ENCODE measurements around the gene ST6GALNAC1.

The ST6GALNAC1 gene

GRCh38 chr17:76575570-76575969 lies 68.0 kb downstream of the ST6GALNAC1 start:
- H2AFZ ChIP-seq (ENCODE audit: low read depth, low read length, severe bottlenecking): no peak overlapping the region
- H3K4me3 ChIP-seq (ENCODE audit: insufficient read depth, low read length, poor library complexity, severe bottlenecking): no peak overlapping the region
- no peaks in the 10 kb centered on the region for H3K9me3 ChIP-seq (ENCODE audit: insufficient read depth, low read length)
- H3K27me3 ChIP-seq (ENCODE audit: low read length): no peaks in the 10 kb centered on the region
- H3K79me2 ChIP-seq (ENCODE audit: insufficient read depth, low read length): no peaks in the 10 kb centered on the region
- no peaks in the 10 kb centered on the region for H3F3A ChIP-seq (ENCODE audit: insufficient read depth)
- no peak overlapping the region for H3K4me2 ChIP-seq (ENCODE audit: low read depth, low read length, poor library complexity, severe bottlenecking)
- H4K20me1 ChIP-seq (ENCODE audit: low read depth, low read length): no peaks in the 10 kb centered on the region
- no peaks in the 10 kb centered on the region for H3K9me2 ChIP-seq (replicated peaks; ENCODE audit: insufficient read depth, low read length)
- H3K36me3 ChIP-seq (ENCODE audit: low read length): no peaks in the 10 kb centered on the region
- no peak overlapping the region for H3K27ac ChIP-seq (ENCODE audit: low read depth, low read length)
- no peak for TF ChIP-seq EZH2phosphoT487 (conservative IDR thresholded peaks at IDR 0.05; ENCODE audit: low read length)
- no peak for TF ChIP-seq CTCF (IDR thresholded peaks at IDR 0.05; ENCODE audit: insufficient read depth, low read length, poor library complexity, severe bottlenecking)
- no peak overlapping the region for H3K9ac ChIP-seq (ENCODE audit: low read length)
